Osteocyte (in vitro differentiated cells): ENCODE results near the gene SIPA1. TPM values are rescaled to one million over a fixed set of nuclear protein-coding genes. Genes with fewer than 3 reads are reported as not detected.

Source experiments
- DNase-seq: peaks from one replicate; pipeline ENCODE4 v3.0.0; 2021; ENCODE audit warnings: mixed read lengths; ENCODE audit not compliant: unreplicated experiment; ENCODE audit errors: extremely low spot score
- H3K27ac Mint-ChIP-seq: one replicate; pipeline ENCODE4 v1.8.0; 2021; ENCODE audit warnings: mild to moderate bottlenecking, mixed read lengths; ENCODE audit not compliant: unreplicated experiment
- H3K27me3 Mint-ChIP-seq: one replicate; pipeline ENCODE4 v1.8.0; 2021; ENCODE audit warnings: mixed read lengths; ENCODE audit not compliant: unreplicated experiment
- H3K36me3 Mint-ChIP-seq: one replicate; pipeline ENCODE4 v1.8.0; 2021; ENCODE audit warnings: mixed read lengths; ENCODE audit not compliant: unreplicated experiment
- H3K4me1 Mint-ChIP-seq: one replicate; pipeline ENCODE4 v1.8.0; 2021; ENCODE audit warnings: mixed read lengths; ENCODE audit not compliant: unreplicated experiment
- H3K4me3 Mint-ChIP-seq: one replicate; pipeline ENCODE4 v1.8.0; 2021; ENCODE audit warnings: mild to moderate bottlenecking, moderate library complexity, mixed read lengths; ENCODE audit not compliant: unreplicated experiment
- H3K9me3 Mint-ChIP-seq: one replicate; pipeline ENCODE4 v1.8.0; 2021; ENCODE audit warnings: mixed read lengths; ENCODE audit not compliant: unreplicated experiment
- CTCF ChIP-seq: fragments of 200-600 bp; sonication (generic); IDR thresholded peaks from 2 replicates; pipeline ENCODE4 v1.5.0; 2021; ENCODE audit warnings: antibody characterized with exemption, mild to moderate bottlenecking, moderate library complexity
- total RNA-seq: library from RNA; stranded (reverse); gene quantifications from 2 replicates; pipeline ENCODE4 v1.2.1, GENCODE V29; 2021

The SIPA1 gene
- total RNA-seq, 1 donor from 2014 or later, result 34.7 TPM

- Mint-ChIP-seq H3K27me3 (no peaks in the 10 kb centered on the region), H3K4me3 (no peak overlapping the region), H3K27ac (no peak overlapping the region)
Observed at GRCh38 chr11:65591939-65592857, 45.7 kb upstream of the SIPA1 start.

GRCh38 chr11:65592858-65593517 is 44.9 kb upstream of the SIPA1 start:
- DNase-seq, result no peak
- no peaks in the 10 kb centered on the region for H3K27me3 Mint-ChIP-seq

More at GRCh38 chr11:65591939-65592857, 45.7 kb upstream of the SIPA1 start:
- H3K9me3 Mint-ChIP-seq, result no peaks in the 10 kb centered on the region
- TF ChIP-seq CTCF, result peak; percentile 32
- H3K4me1 Mint-ChIP-seq, result peaks cover 31% of the 10 kb centered on the region
- H3K36me3 Mint-ChIP-seq, result peaks cover 7% of the 10 kb centered on the region
- DNase-seq, result no peak

GRCh38 chr11:65593518-65594414 is 44.1 kb upstream of the SIPA1 start:
- no peak for DNase-seq
- H3K4me3 Mint-ChIP-seq, result no peak overlapping the region
- no peaks in the 10 kb centered on the region for H3K27me3 Mint-ChIP-seq
- peak; percentile 73 for TF ChIP-seq CTCF
- H3K9me3 Mint-ChIP-seq, result no peaks in the 10 kb centered on the region
- H3K36me3 Mint-ChIP-seq, result peaks cover 7% of the 10 kb centered on the region
- peaks cover 16% of the 10 kb centered on the region for H3K4me1 Mint-ChIP-seq
- no peak overlapping the region for H3K27ac Mint-ChIP-seq

More at GRCh38 chr11:65592858-65593517, 44.9 kb upstream of the SIPA1 start:
- peaks cover 8% of the 10 kb centered on the region for H3K36me3 Mint-ChIP-seq
- H3K27ac Mint-ChIP-seq, result no peak overlapping the region
- H3K4me3 Mint-ChIP-seq, result no peak overlapping the region
- TF ChIP-seq CTCF, result no peak
- H3K4me1 Mint-ChIP-seq, result peaks cover 24% of the 10 kb centered on the region
- H3K9me3 Mint-ChIP-seq, result no peaks in the 10 kb centered on the region

- Mint-ChIP-seq H3K27ac (no peak overlapping the region), H3K4me1 (peaks cover 13% of the 10 kb centered on the region)
Observed at GRCh38 chr11:65595131-65595530, 42.8 kb upstream of the SIPA1 start.

More at GRCh38 chr11:65595131-65595530, 42.8 kb upstream of the SIPA1 start:
- Mint-ChIP-seq H3K36me3 (peaks cover 7% of the 10 kb centered on the region), H3K27me3 (no peaks in the 10 kb centered on the region), H3K4me3 (no peak overlapping the region), H3K9me3 (no peaks in the 10 kb centered on the region)
- no peak for TF ChIP-seq CTCF
- DNase-seq, result no peak
